ENCODE data around the gene SLC27A4. TPM values are rescaled to one million over a fixed set of nuclear protein-coding genes. Genes with fewer than 3 reads are reported as not detected.

The SLC27A4 gene
- total RNA-seq, 2 donors from 2014 or later: 15.0 to 17.1 TPM

DNA sequence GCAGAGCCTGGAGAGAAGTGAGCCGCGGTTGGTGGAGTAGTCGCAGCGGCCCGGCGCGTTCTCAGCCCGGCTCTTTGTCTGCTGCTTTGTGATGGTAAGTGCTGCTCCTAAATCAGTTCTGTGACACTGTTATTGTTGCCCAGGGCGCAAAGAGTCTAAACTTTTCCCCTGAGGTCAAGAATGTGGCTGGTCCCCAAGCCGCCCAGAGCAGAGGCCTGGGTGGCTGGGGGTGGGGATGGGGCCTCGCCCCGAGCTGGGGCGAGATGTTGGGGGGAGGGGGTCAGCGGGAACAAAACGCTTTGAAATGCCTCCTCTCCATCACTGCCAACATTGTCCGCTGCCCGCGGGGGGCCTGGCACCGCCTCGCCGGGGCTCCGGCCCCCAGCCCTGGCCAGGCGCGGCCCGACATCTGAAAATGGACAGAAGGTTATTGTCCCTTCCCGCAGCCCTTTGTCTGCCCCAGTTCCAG is 68.7 kb downstream of the SLC27A4 start:
- intact Hi-C loops (cut with DNase I): no loop called here
- ATAC-seq (no peak), DNase-seq (no peak)
- Histone ChIP-seq H3K9me3 (no peaks in the 10 kb centered on the region), H3K27me3 (no peaks in the 10 kb centered on the region), H3K4me1 (no peaks in the 10 kb centered on the region), H3K36me3 (replicated peaks in 1 of 2; ENCODE audit: insufficient read depth in 1 of 2, low read depth in 2 of 2) (no peaks in the 10 kb centered on the region), H3K4me3 (no peak overlapping the region), H3K27ac (no peak overlapping the region)
- 40 to 41% methylated on average over 16 to 26 of the region's 26 CpGs for WGBS, 2 donors
- no peak for TF ChIP-seq POLR2A (IDR thresholded peaks at IDR 0.05)
- TF ChIP-seq, protein P1, sequence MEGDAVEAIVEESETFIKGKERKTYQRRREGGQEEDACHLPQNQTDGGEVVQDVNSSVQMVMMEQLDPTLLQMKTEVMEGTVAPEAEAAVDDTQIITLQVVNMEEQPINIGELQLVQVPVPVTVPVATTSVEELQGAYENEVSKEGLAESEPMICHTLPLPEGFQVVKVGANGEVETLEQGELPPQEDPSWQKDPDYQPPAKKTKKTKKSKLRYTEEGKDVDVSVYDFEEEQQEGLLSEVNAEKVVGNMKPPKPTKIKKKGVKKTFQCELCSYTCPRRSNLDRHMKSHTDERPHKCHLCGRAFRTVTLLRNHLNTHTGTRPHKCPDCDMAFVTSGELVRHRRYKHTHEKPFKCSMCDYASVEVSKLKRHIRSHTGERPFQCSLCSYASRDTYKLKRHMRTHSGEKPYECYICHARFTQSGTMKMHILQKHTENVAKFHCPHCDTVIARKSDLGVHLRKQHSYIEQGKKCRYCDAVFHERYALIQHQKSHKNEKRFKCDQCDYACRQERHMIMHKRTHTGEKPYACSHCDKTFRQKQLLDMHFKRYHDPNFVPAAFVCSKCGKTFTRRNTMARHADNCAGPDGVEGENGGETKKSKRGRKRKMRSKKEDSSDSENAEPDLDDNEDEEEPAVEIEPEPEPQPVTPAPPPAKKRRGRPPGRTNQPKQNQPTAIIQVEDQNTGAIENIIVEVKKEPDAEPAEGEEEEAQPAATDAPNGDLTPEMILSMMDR (IDR thresholded peaks at IDR 0.05): no peak

DNA sequence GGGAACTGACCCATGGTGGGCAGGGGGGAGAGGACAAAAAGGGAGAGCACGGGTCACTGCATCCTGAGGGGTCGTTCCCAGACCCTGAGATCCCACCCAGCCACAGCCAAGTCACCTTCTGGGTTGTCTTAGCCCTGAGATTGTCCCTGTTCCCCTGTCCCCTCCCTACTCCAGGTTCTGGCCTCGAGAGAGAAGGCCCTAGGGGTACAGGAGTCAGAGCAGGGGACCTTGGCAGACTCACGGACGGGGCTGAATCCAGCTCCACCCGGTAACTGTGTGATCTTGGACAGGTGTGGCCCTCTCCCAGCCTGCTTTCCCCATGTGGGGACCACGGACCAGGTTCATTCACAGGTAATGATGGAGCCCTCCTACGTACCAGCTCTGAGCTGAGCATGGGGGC is 69.1 kb downstream of the SLC27A4 start:
- Histone ChIP-seq H3K27me3 (no peaks in the 10 kb centered on the region), H3K9me3 (no peaks in the 10 kb centered on the region), H3K27ac (no peak overlapping the region), H3K36me3 (replicated peaks in 1 of 2; ENCODE audit: insufficient read depth in 1 of 2, low read depth in 2 of 2) (no peaks in the 10 kb centered on the region), H3K4me3 (no peak overlapping the region), H3K4me1 (no peaks in the 10 kb centered on the region)
- DNase-seq (no peak), ATAC-seq (no peak)
- intact Hi-C loops (cut with DNase I): no loop called here
- 31 to 70% methylated on average over 2 to 7 of the region's 8 CpGs for WGBS, 2 donors
- no peak for TF ChIP-seq POLR2A (IDR thresholded peaks at IDR 0.05)
- TF ChIP-seq, protein P1 (IDR thresholded peaks at IDR 0.05): no peak

DNA sequence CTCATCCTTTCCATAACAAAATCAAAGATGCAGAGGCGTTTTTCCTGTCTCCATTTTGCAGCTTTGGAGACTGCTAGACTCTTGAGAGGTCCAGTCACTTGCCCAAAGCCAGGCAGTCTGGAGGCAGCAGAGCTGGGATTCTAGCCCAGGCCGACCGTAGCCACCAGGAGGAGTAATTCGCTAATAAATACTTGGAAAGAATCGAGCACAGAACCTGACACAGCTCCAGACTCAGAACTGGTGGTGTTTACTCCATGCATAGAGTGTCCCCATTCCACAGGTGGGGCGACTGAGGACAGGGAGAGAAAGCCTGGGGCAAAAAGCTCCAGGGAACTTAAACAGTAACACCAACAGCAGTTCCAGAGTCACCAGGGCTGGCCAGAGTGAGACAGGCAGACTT is 69.7 kb downstream of the SLC27A4 start:
- no peak for TF ChIP-seq POLR2A (IDR thresholded peaks at IDR 0.05)
- no peak for ATAC-seq
- no peak for DNase-seq
- Histone ChIP-seq H3K9me3 (no peaks in the 10 kb centered on the region), H3K27me3 (no peaks in the 10 kb centered on the region), H3K36me3 (replicated peaks in 1 of 2; ENCODE audit: insufficient read depth in 1 of 2, low read depth in 2 of 2) (no peaks in the 10 kb centered on the region), H3K27ac (no peak overlapping the region), H3K4me1 (no peaks in the 10 kb centered on the region), H3K4me3 (no peak overlapping the region)
- WGBS, 2 donors: 23 to 67% methylated on average over 2 to 6 of the region's 6 CpGs
- intact Hi-C loops (cut with DNase I): no loop called here

MicroRNAs encoded within 50 kb of the gene (microRNA counts, 767-probe panel; counts per million panel counts)
- microRNA hsa-miR-219-2-3p: 0 to 736 counts per million in 2 donors

Small RNAs within 50 kb of the gene (microRNA-seq; reads per million reads assigned to microRNA genes)
- gene MIR219B (ENCODE audit: borderline number of aligned reads in 2 of 2, borderline replicate concordance in 2 of 2): 0 reads per million in 2 donors

Other genes with a start within 250 kb of the SLC27A4 start
- gene PTGES2, start 212.8 kb upstream of the SLC27A4 start, total RNA-seq: 100 to 1,000 TPM in 1 of 2 donors, 10 to 100 TPM in 1; 55.8 to 145 TPM
- 10 to 100 TPM in 1 of 2 donors, 1 to 10 TPM in 1; 4.9 to 24.6 TPM for gene LCN2, start 191.1 kb upstream of the SLC27A4 start, total RNA-seq
- 100 to 1,000 TPM; 113 to 129 TPM for gene BBLN, start 180.3 kb upstream of the SLC27A4 start, total RNA-seq
- gene CIZ1, start 149.0 kb upstream of the SLC27A4 start, total RNA-seq: 10 to 100 TPM; 58.4 to 61.6 TPM
- 10 to 100 TPM; 13.0 to 29.0 TPM for gene DNM1, start 137.1 kb upstream of the SLC27A4 start, total RNA-seq
- gene GOLGA2, start 64.5 kb upstream of the SLC27A4 start, total RNA-seq: 100 to 1,000 TPM in 1 of 2 donors, 10 to 100 TPM in 1; 53.2 to 138 TPM
- 10 to 100 TPM; 14.5 to 20.1 TPM for gene SWI5, start 64.3 kb upstream of the SLC27A4 start, total RNA-seq
- gene TRUB2, start 18.1 kb upstream of the SLC27A4 start, total RNA-seq: 10 to 100 TPM in 1 of 2 donors, 1 to 10 TPM in 1; 6.3 to 11.4 TPM
- gene COQ4, start 17.7 kb upstream of the SLC27A4 start, total RNA-seq: 10 to 100 TPM; 37.4 to 89.7 TPM
- 10 to 100 TPM; 15.6 to 23.4 TPM for gene URM1, start 30.8 kb downstream of the SLC27A4 start, total RNA-seq
- 10 to 100 TPM; 28.0 to 42.0 TPM for gene CERCAM, start 80.3 kb downstream of the SLC27A4 start, total RNA-seq
- gene ODF2, start 115.5 kb downstream of the SLC27A4 start, total RNA-seq: 10 to 100 TPM; 14.3 to 23.4 TPM
- 10 to 100 TPM in 1 of 2 donors, 1 to 10 TPM in 1; 8.3 to 11.5 TPM for gene GLE1, start 164.2 kb downstream of the SLC27A4 start, total RNA-seq
- gene SPTAN1, start 212.1 kb downstream of the SLC27A4 start, total RNA-seq: 100 to 1,000 TPM; 119 to 248 TPM